Activated CD8-positive, alpha-beta T cell treated with anti-CD3 and anti-CD28 coated beads for 36 hours (primary cell): Measurements from ENCODE around the gene AJAP1. TPM values are rescaled to one million over a fixed set of nuclear protein-coding genes. Genes with fewer than 3 reads are reported as not detected.

Source experiments
- ATAC-seq: fragments of 200-7000 bp; cut with Tn5 transposase; one replicate; pipeline ENCODE4 v1.10.0; 2021; ENCODE audit warnings: mild to moderate bottlenecking, moderate library complexity
- CTCF ChIA-PET: fragments of 350-600 bp; sonication (Branson Sonifier 250); formaldehyde crosslinking; loops from one replicate; lab custom pipeline; 2021; ENCODE audit warnings: antibody characterized with exemption; lab: Charles Lee
- POLR2A ChIA-PET: fragments of 350-600 bp; sonication (Branson Sonifier 250); formaldehyde crosslinking; loops from one replicate; lab custom pipeline; 2021; ENCODE audit warnings: antibody characterized with exemption; lab: Charles Lee
- DNase-seq: peaks from one replicate; pipeline ENCODE4 v3.0.0-alpha.2; 2020
- H3K27ac Mint-ChIP-seq: one replicate; pipeline ENCODE4 v1.8.0; 2021; ENCODE audit warnings: mild to moderate bottlenecking, mixed read lengths
- H3K27me3 Mint-ChIP-seq: one replicate; pipeline ENCODE4 v1.8.0; 2021; ENCODE audit warnings: mixed read lengths
- H3K36me3 Mint-ChIP-seq: one replicate; pipeline ENCODE4 v1.8.0; 2021; ENCODE audit warnings: low read depth, mixed read lengths
- H3K4me1 Mint-ChIP-seq: one replicate; pipeline ENCODE4 v1.8.0; 2021; ENCODE audit warnings: low read depth, mixed read lengths
- H3K4me3 Mint-ChIP-seq: one replicate; pipeline ENCODE4 v1.8.0; 2021; ENCODE audit warnings: mild to moderate bottlenecking, moderate library complexity, mixed read lengths
- H3K9me3 Mint-ChIP-seq: one replicate; pipeline ENCODE4 v1.8.0; 2021; ENCODE audit warnings: mixed read lengths
- intact Hi-C: fragments of 100-400 bp; cut with micrococcal nuclease; formaldehyde crosslinking; loops from one replicate; pipeline ENCODE4 v1.10.0; 2022
- total RNA-seq, 2 experiments: library from RNA; stranded (reverse); gene quantifications; one replicate each; pipeline ENCODE4 v1.2.3, GENCODE V29; 2021
- TF ChIP-seq, protein P1 (sequence below): fragments of 200-600 bp; IDR thresholded peaks from one replicate; pipeline ENCODE4 v1.8.0; 2022; ENCODE audit warnings: antibody characterized with exemption, mild to moderate bottlenecking

The AJAP1 gene
- total RNA-seq, 2 experiments from 2014 or later: 0.65 to 0.78 TPM

GRCh38 chr1:4677608-4678007 is 23.2 kb downstream of the AJAP1 start:
- Mint-ChIP-seq H3K9me3 (peaks cover 11% of the 10 kb centered on the region), H3K36me3 (no peaks in the 10 kb centered on the region), H3K4me3 (no peak overlapping the region), H3K27me3 (no peaks in the 10 kb centered on the region), H3K27ac (no peak overlapping the region), H3K4me1 (no peaks in the 10 kb centered on the region)
- CTCF ChIA-PET: no interaction called here
- DNase-seq: no peak
- POLR2A ChIA-PET: no interaction called here
- intact Hi-C loops: no loop called here
- no peak for ATAC-seq
- TF ChIP-seq, protein P1, sequence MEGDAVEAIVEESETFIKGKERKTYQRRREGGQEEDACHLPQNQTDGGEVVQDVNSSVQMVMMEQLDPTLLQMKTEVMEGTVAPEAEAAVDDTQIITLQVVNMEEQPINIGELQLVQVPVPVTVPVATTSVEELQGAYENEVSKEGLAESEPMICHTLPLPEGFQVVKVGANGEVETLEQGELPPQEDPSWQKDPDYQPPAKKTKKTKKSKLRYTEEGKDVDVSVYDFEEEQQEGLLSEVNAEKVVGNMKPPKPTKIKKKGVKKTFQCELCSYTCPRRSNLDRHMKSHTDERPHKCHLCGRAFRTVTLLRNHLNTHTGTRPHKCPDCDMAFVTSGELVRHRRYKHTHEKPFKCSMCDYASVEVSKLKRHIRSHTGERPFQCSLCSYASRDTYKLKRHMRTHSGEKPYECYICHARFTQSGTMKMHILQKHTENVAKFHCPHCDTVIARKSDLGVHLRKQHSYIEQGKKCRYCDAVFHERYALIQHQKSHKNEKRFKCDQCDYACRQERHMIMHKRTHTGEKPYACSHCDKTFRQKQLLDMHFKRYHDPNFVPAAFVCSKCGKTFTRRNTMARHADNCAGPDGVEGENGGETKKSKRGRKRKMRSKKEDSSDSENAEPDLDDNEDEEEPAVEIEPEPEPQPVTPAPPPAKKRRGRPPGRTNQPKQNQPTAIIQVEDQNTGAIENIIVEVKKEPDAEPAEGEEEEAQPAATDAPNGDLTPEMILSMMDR: no peak

GRCh38 chr1:4678066-4678717 is 23.8 kb downstream of the AJAP1 start:
- Mint-ChIP-seq H3K27ac (no peak overlapping the region), H3K9me3 (peaks cover 11% of the 10 kb centered on the region), H3K27me3 (no peaks in the 10 kb centered on the region), H3K4me1 (no peaks in the 10 kb centered on the region), H3K36me3 (no peaks in the 10 kb centered on the region), H3K4me3 (no peak overlapping the region)
- ATAC-seq (no peak), DNase-seq (no peak)
- TF ChIP-seq, protein P1: no peak
- ChIA-PET POLR2A (no interaction called here), CTCF (interaction anchor here (1.0 kb wide), 1 partner anchor 26 kb away, joined by 3 read pairs; no protein-coding TSS in a partner anchor)
- intact Hi-C loops: no loop called here

DNA sequence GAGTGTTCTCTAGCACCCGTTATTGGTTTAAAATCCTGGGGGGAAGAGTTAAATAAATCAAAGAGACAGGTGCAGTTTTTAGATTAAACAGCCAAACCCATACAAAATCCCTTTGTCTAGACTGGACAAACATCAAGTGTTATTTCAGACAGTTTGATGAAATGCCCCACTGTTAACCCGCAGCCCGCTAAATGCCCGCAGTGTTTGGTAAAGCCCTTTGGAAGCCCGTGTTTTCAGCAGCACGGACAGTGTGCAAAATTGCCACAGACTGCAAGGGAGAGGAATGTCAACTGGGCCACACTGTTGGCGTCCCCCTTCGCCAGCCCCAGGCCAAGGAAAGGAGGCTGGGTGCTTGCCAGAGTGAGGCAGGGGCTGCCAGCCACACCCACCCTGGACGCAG is 26.6 kb downstream of the AJAP1 start:
- ChIA-PET CTCF (interaction anchor here (1.0 kb wide), 1 partner anchor 10 kb away, joined by 3 read pairs; no protein-coding TSS in a partner anchor), POLR2A (no interaction called here)
- intact Hi-C loops: no loop called here
- no peak for ATAC-seq
- no peak for DNase-seq
- H3K4me3 Mint-ChIP-seq: no peak overlapping the region
- TF ChIP-seq, protein P1: no peak
- no peaks in the 10 kb centered on the region for H3K4me1 Mint-ChIP-seq
- no peaks in the 10 kb centered on the region for H3K27me3 Mint-ChIP-seq
- peaks cover 11% of the 10 kb centered on the region for H3K9me3 Mint-ChIP-seq
- H3K27ac Mint-ChIP-seq: no peak overlapping the region
- no peaks in the 10 kb centered on the region for H3K36me3 Mint-ChIP-seq

- TF ChIP-seq, protein P1: no peak
- Mint-ChIP-seq H3K27me3 (no peaks in the 10 kb centered on the region), H3K4me1 (no peaks in the 10 kb centered on the region), H3K9me3 (peaks cover 11% of the 10 kb centered on the region), H3K36me3 (no peaks in the 10 kb centered on the region), H3K27ac (no peak overlapping the region), H3K4me3 (no peak overlapping the region)
- DNase-seq (no peak), ATAC-seq (no peak)
- intact Hi-C loops: no loop called here
- CTCF ChIA-PET: no interaction called here
- POLR2A ChIA-PET: no interaction called here
These were observed 28.3 kb downstream of the AJAP1 start for GRCh38 chr1:4682607-4683220.

- no peak for ATAC-seq
- POLR2A ChIA-PET: no interaction called here
- no peaks in the 10 kb centered on the region for H3K4me1 Mint-ChIP-seq
These were observed 29.7 kb downstream of the AJAP1 start for GRCh38 chr1:4684136-4684535.

More at GRCh38 chr1:4684136-4684535, 29.7 kb downstream of the AJAP1 start:
- Mint-ChIP-seq H3K27ac (no peak overlapping the region), H3K9me3 (peaks cover 3% of the 10 kb centered on the region), H3K36me3 (no peaks in the 10 kb centered on the region), H3K27me3 (no peaks in the 10 kb centered on the region), H3K4me3 (no peak overlapping the region)
- CTCF ChIA-PET: no interaction called here
- TF ChIP-seq, protein P1: no peak
- intact Hi-C loops: no loop called here
- no peak for DNase-seq
